ENCODE data around the gene SUGCT. TPM values are rescaled to one million over a fixed set of nuclear protein-coding genes. Genes with fewer than 3 reads are reported as not detected.

SUGCT gene
- total RNA-seq, 1 experiment from 2014 or later, result 5.4 TPM

- no peak overlapping the region for H4K8ac ChIP-seq (replicated peaks; ENCODE audit: insufficient read length, low read depth, low read length)
- no peak overlapping the region for H2BK5ac ChIP-seq (ENCODE audit: insufficient read length, low read length)
- H3T11ph ChIP-seq (ENCODE audit: low read length), result no peak overlapping the region
- TF ChIP-seq, protein P1, sequence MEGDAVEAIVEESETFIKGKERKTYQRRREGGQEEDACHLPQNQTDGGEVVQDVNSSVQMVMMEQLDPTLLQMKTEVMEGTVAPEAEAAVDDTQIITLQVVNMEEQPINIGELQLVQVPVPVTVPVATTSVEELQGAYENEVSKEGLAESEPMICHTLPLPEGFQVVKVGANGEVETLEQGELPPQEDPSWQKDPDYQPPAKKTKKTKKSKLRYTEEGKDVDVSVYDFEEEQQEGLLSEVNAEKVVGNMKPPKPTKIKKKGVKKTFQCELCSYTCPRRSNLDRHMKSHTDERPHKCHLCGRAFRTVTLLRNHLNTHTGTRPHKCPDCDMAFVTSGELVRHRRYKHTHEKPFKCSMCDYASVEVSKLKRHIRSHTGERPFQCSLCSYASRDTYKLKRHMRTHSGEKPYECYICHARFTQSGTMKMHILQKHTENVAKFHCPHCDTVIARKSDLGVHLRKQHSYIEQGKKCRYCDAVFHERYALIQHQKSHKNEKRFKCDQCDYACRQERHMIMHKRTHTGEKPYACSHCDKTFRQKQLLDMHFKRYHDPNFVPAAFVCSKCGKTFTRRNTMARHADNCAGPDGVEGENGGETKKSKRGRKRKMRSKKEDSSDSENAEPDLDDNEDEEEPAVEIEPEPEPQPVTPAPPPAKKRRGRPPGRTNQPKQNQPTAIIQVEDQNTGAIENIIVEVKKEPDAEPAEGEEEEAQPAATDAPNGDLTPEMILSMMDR (conservative IDR thresholded peaks at IDR 0.05), result no peak
- H2BK15ac ChIP-seq (ENCODE audit: low read depth, low read length), result no peak overlapping the region
- no peak overlapping the region for H3K23ac ChIP-seq (ENCODE audit: insufficient read length, low read depth, low read length)
- no peak overlapping the region for H3K9ac ChIP-seq (ENCODE audit: extremely low read depth, insufficient read length, low read length)
- H2AK5ac ChIP-seq (ENCODE audit: insufficient read length, low read length), result no peak overlapping the region
- no peaks in the 10 kb centered on the region for H3K27me3 ChIP-seq (ENCODE audit: insufficient read depth, low read length)
- H2AFZ ChIP-seq (ENCODE audit: low read length), result no peak overlapping the region
- no peak overlapping the region for H3K56ac ChIP-seq (ENCODE audit: insufficient read length, low read depth, low read length)
- H3K4ac ChIP-seq (ENCODE audit: low read depth, low read length), result no peak overlapping the region
- H4K20me1 ChIP-seq (ENCODE audit: control insufficient read depth, insufficient read depth, insufficient read length), result no peaks in the 10 kb centered on the region
- no peak overlapping the region for H3K18ac ChIP-seq (ENCODE audit: insufficient read length, low read depth, low read length)
- no peak overlapping the region for H3K4me2 ChIP-seq (ENCODE audit: insufficient read depth, insufficient read length, low read length)
- H3K27me3 Mint-ChIP-seq (ENCODE audit: low read depth), result no peaks in the 10 kb centered on the region
- no CpG with 5 or more reads among the region's 5 CpGs for WGBS (ENCODE audit: extremely low coverage, insufficient read length, low lambda C conversion rate)
- no peak overlapping the region for H2BK12ac ChIP-seq (ENCODE audit: insufficient read length, low read depth, low read length)
- H3K9me3 ChIP-seq (ENCODE audit: control insufficient read depth, low read depth, low read length), result no peaks in the 10 kb centered on the region
- no peaks in the 10 kb centered on the region for H3K4me1 ChIP-seq (ENCODE audit: insufficient read depth, low read length)
- H2BK120ac ChIP-seq (ENCODE audit: low read depth, low read length, poor library complexity, severe bottlenecking), result no peak overlapping the region
- no peaks in the 10 kb centered on the region for H3K36me3 Mint-ChIP-seq (ENCODE audit: insufficient read depth in 1 of 3, low read depth in 3 of 3)
- H4K91ac ChIP-seq (ENCODE audit: insufficient read length, low read depth, low read length), result no peak overlapping the region
- no peaks in the 10 kb centered on the region for H3K23me2 ChIP-seq (ENCODE audit: insufficient read length, low read depth, low read length, poor library complexity, severe bottlenecking)
- H3K9me3 Mint-ChIP-seq, result no peaks in the 10 kb centered on the region
- no peaks in the 10 kb centered on the region for H3K79me1 ChIP-seq (ENCODE audit: insufficient read depth, low read depth, low read length, poor library complexity, severe bottlenecking)
- no peaks in the 10 kb centered on the region for H3K79me2 ChIP-seq (ENCODE audit: insufficient read depth, low read length)
- no peak overlapping the region for H2BK20ac ChIP-seq (ENCODE audit: low read depth, low read length, poor library complexity, severe bottlenecking)
- no peak for DNase-seq
- H3K4me1 Mint-ChIP-seq, result peaks cover 9 to 14% of the 10 kb centered on the region in 2 experiments
- no peak overlapping the region for H3K4me3 Mint-ChIP-seq
- no peak overlapping the region for H4K5ac ChIP-seq (ENCODE audit: insufficient read length, low read depth, low read length)
- H3K27ac ChIP-seq (ENCODE audit: insufficient read length, low read depth, low read length), result no peak overlapping the region
- H3K14ac ChIP-seq (ENCODE audit: insufficient read depth, low read length), result no peak overlapping the region
- H3K27ac Mint-ChIP-seq, result no peak overlapping the region
Measured at GRCh38 chr7:40608321-40609075, 473.7 kb downstream of the SUGCT start.
